NB4 (cell line): Measurements from ENCODE around the gene NCOA4.

Experiments
- DNase-seq: peaks from one replicate; pipeline ENCODE4 v3.0.0; 2010; ENCODE audit warnings: low read depth
- H3K4me3 ChIP-seq: one replicate; pipeline ENCODE4 v1.5.1; 2011; ENCODE audit warnings: mild to moderate bottlenecking, low read depth, low read length, moderate library complexity
- CTCF ChIP-seq: IDR thresholded peaks from one replicate; pipeline ENCODE4 v1.5.1; 2012; ENCODE audit warnings: low read depth, low read length
- MAX ChIP-seq: IDR thresholded peaks from 2 replicates; pipeline ENCODE4 v1.6.1; 2011; ENCODE audit warnings: low read depth, low read length
- MYC ChIP-seq: IDR thresholded peaks from 2 replicates; pipeline ENCODE4 v1.6.1; 2011; ENCODE audit warnings: low read depth, low read length
- POLR2A ChIP-seq: IDR thresholded peaks from 2 replicates; pipeline ENCODE4 v1.6.1; 2011; ENCODE audit warnings: mild to moderate bottlenecking; ENCODE audit not compliant: insufficient read length; ENCODE audit errors: extremely low read depth

NCOA4 gene

GRCh38 chr10:46030091-46030937, at the start of gene NCOA4:
NCOA4 (minus strand) TSS chr10:46030623; CDS start chr10:46016680, 13,943 bp downstream.
- peak within 1 kb of the TSS; percentile 97 for H3K4me3 ChIP-seq
- DNase-seq, result peak; percentile 99
- peak; percentile 83 for TF ChIP-seq CTCF
- TF ChIP-seq MAX, result peak; percentile 78
- TF ChIP-seq POLR2A, result peak; percentile 77
- TF ChIP-seq MYC, result peak; percentile 82

- TF ChIP-seq POLR2A, result no peak
- no peak for TF ChIP-seq MAX
- no peak for TF ChIP-seq CTCF
- TF ChIP-seq MYC, result peak; percentile 14; the same call in 1 of the 2 replicates
- H3K4me3 ChIP-seq, result peak overlapping the region; percentile 27
- DNase-seq, result peak; percentile 97
Observed at GRCh38 chr10:46079831-46080585, 49.6 kb upstream of the NCOA4 start.

GRCh38 chr10:46077731-46078413, 47.4 kb upstream of the NCOA4 start:
- no peak; the same call in 1 of the 2 replicates for TF ChIP-seq MAX
- H3K4me3 ChIP-seq, result peak overlapping the region; percentile 29
- DNase-seq, result peak; percentile 82

- TF ChIP-seq POLR2A (no peak), MAX (peak; percentile 90), CTCF (no peak), MYC (peak; percentile 89)
- peak; percentile 96 for DNase-seq
- no peak overlapping the region for H3K4me3 ChIP-seq
Observed at GRCh38 chr10:46077141-46077554, 46.7 kb upstream of the NCOA4 start.

GRCh38 chr10:46075869-46076268, 45.4 kb upstream of the NCOA4 start:
- H3K4me3 ChIP-seq, result no peak overlapping the region
- no peak for TF ChIP-seq MAX
- TF ChIP-seq POLR2A, result no peak
- no peak for TF ChIP-seq CTCF
- no peak for TF ChIP-seq MYC
- no peak for DNase-seq
